ENCODE measurements around the gene ATXN1. TPM values are rescaled to one million over a fixed set of nuclear protein-coding genes. Genes with fewer than 3 reads are reported as not detected.

The ATXN1 gene
- total RNA-seq, 4 donors from 2014 or later, result 48.7 to 166 (median 105) TPM

- Histone ChIP-seq H3K36me3 (no peaks in the 10 kb centered on the region), H3K4me3 (no peak overlapping the region), H3K27me3 (no peaks in the 10 kb centered on the region), H3K4me1 (peaks cover 2 to 19% (median 12%) of the 10 kb centered on the region in 4 donors), H3K27ac (peak overlapping the region in 2 of 4 donors; percentile 14 to 24), H3K9me3 (no peaks in the 10 kb centered on the region)
- no peak for DNase-seq
- intact Hi-C loops (cut with DNase I; ENCODE audit: low total_unique reads) (no loop called here), in situ Hi-C loops (cut with MboI; ENCODE audit: low pct_ligation_motif_present in 1 of 4, low pct_unique_long_range_greater_than_20kb in 1 of 4, low sequenced_read_pairs in 3 of 4) (no loop called here)
- no peak for TF ChIP-seq CTCF (IDR thresholded peaks at IDR 0.05)
- TF ChIP-seq EP300 (IDR thresholded peaks at IDR 0.05; ENCODE audit: low read depth), result no peak
- TF ChIP-seq POLR2A (IDR thresholded peaks at IDR 0.05), result no peak
- no peak for TF ChIP-seq POLR2AphosphoS5 (IDR thresholded peaks at IDR 0.05)
- WGBS, 2 donors (ENCODE audit: low coverage in 1 of 2), result 67 to 83% methylated on average over 3 of the region's 3 CpGs
Observed at GRCh38 chr6:16360365-16360764, 400.9 kb downstream of the ATXN1 start.

- 86 to 92% methylated on average over 6 of the region's 6 CpGs for WGBS, 2 donors (ENCODE audit: low coverage in 1 of 2)
- H3K9me3 ChIP-seq, result no peaks in the 10 kb centered on the region
- no peaks in the 10 kb centered on the region for H3K36me3 ChIP-seq
- in situ Hi-C loops (cut with MboI; ENCODE audit: low pct_ligation_motif_present in 1 of 4, low pct_unique_long_range_greater_than_20kb in 1 of 4, low sequenced_read_pairs in 3 of 4) (no loop called here), intact Hi-C loops (cut with DNase I; ENCODE audit: low total_unique reads) (no loop called here)
- peaks cover 2 to 19% (median 12%) of the 10 kb centered on the region in 4 donors for H3K4me1 ChIP-seq
- no peak for DNase-seq
- no peaks in the 10 kb centered on the region for H3K27me3 ChIP-seq
- no peak overlapping the region for H3K27ac ChIP-seq
- TF ChIP-seq POLR2AphosphoS5 (IDR thresholded peaks at IDR 0.05) (no peak), EP300 (IDR thresholded peaks at IDR 0.05; ENCODE audit: low read depth) (no peak), POLR2A (IDR thresholded peaks at IDR 0.05) (no peak), CTCF (IDR thresholded peaks at IDR 0.05) (no peak)
- H3K4me3 ChIP-seq, result no peak overlapping the region
Observed at GRCh38 chr6:16359563-16359962, 401.7 kb downstream of the ATXN1 start.

GRCh38 chr6:16358531-16359138 lies 402.6 kb downstream of the ATXN1 start:
- H3K36me3 ChIP-seq, result no peaks in the 10 kb centered on the region
- no peaks in the 10 kb centered on the region for H3K9me3 ChIP-seq
- no peaks in the 10 kb centered on the region for H3K27me3 ChIP-seq
- WGBS, 2 donors (ENCODE audit: low coverage in 1 of 2), result 71% methylated on average over 18 of the region's 18 CpGs; no CpG with 5 or more reads in 1 of the 2 donors
- in situ Hi-C loops (cut with MboI; ENCODE audit: low pct_ligation_motif_present in 1 of 4, low pct_unique_long_range_greater_than_20kb in 1 of 4, low sequenced_read_pairs in 3 of 4) (no loop called here), intact Hi-C loops (cut with DNase I; ENCODE audit: low total_unique reads) (no loop called here)
- peak; percentile 59 for DNase-seq
- peak overlapping the region in 1 of 4 donors; percentile 38 for H3K27ac ChIP-seq
- H3K4me1 ChIP-seq, result peaks cover 2 to 19% (median 12%) of the 10 kb centered on the region in 4 donors
- TF ChIP-seq POLR2A (IDR thresholded peaks at IDR 0.05) (no peak), POLR2AphosphoS5 (IDR thresholded peaks at IDR 0.05) (no peak), EP300 (IDR thresholded peaks at IDR 0.05; ENCODE audit: low read depth) (no peak), CTCF (IDR thresholded peaks at IDR 0.05) (no peak)
- peak overlapping the region in 2 of 4 donors; percentile 3 to 11 for H3K4me3 ChIP-seq

- Histone ChIP-seq H3K9me3 (no peaks in the 10 kb centered on the region), H3K27me3 (no peaks in the 10 kb centered on the region), H3K36me3 (no peaks in the 10 kb centered on the region), H3K4me3 (no peak overlapping the region), H3K4me1 (peaks cover 0 to 16% (median 6%) of the 10 kb centered on the region in 4 donors), H3K27ac (no peak overlapping the region)
- in situ Hi-C loops (cut with MboI; ENCODE audit: low pct_ligation_motif_present in 1 of 4, low pct_unique_long_range_greater_than_20kb in 1 of 4, low sequenced_read_pairs in 3 of 4) (no loop called here), intact Hi-C loops (cut with DNase I; ENCODE audit: low total_unique reads) (no loop called here)
- TF ChIP-seq POLR2A (IDR thresholded peaks at IDR 0.05), result no peak
- DNase-seq, result no peak
- WGBS, 2 donors (ENCODE audit: low coverage in 1 of 2), result 83 to 88% methylated on average over 8 to 16 of the region's 16 CpGs
Observed at GRCh38 chr6:16355699-16356446, 405.4 kb downstream of the ATXN1 start.

All from transverse colon (tissue), 4 donors.